ENCODE results near the gene AKAP5. TPM values are rescaled to one million over a fixed set of nuclear protein-coding genes. Genes with fewer than 3 reads are reported as not detected.

Gene AKAP5
- total and polyA plus RNA-seq, 2 of the 8 experiments (the other 6 are each of a cell fraction or from before 2014, with no cell fraction given) = 0.50 to 3.8 TPM

GRCh38 chr14:64515053-64515452 lies 49.8 kb downstream of the AKAP5 start (continued):
- TF ChIP-seq CHD7 (IDR thresholded peaks at IDR 0.05; ENCODE audit: insufficient replicate concordance, low read length) = no peak
- no peak for TF ChIP-seq HDAC6 (IDR thresholded peaks at IDR 0.05; ENCODE audit: low read depth, low read length)
- TF ChIP-seq SIN3A (conservative IDR thresholded peaks at IDR 0.05 in 1 of 2, IDR thresholded peaks at IDR 0.05 in 1 of 2; ENCODE audit: low read depth in 1 of 2, low read length in 2 of 2) = no peak
- no peak for TF ChIP-seq PHF8 (conservative IDR thresholded peaks at IDR 0.05; ENCODE audit: low read depth, low read length)
- no peak for TF ChIP-seq RNF2 (IDR thresholded peaks at IDR 0.05; ENCODE audit: borderline replicate concordance, low read depth, low read length, missing control alignments, poor library complexity, severe bottlenecking)
